ENCODE results near the gene AJUBA. TPM values are rescaled to one million over a fixed set of nuclear protein-coding genes. Genes with fewer than 3 reads are reported as not detected.
"Not testable (repeated sequence)": the region's sequence is repeated elsewhere in the genome, so short reads cannot be mapped to it uniquely, and the experiment has no call there.

AJUBA gene
- total and polyA plus RNA-seq, 2 experiments from 2014 or later = 17.8 to 70.7 TPM

DNA sequence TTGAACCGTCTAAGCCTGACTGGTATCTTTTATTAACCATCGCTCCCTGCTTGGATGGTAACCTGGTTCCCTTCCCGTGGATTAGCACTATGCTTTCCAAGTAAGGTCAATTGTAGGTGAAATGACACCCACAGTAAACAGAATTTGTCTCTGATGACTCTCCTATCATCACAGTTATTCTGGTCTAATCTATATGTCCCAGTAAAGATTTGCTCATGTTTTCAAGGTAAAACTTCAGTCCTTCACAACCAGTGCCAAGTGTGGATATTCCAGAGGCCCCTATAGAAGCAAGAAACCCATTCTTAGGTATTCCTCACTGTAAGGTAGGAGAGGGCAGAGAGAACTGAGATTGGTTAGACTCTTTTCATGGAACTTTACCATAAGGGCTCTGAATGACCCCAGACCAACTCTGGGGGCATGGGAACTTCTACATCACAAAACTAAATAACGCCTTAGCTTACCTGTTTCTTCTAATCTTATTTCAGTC is 15.5 kb downstream of the AJUBA start:
- no peak for DNase-seq
- Histone ChIP-seq H3K4me1 (ENCODE audit: insufficient read depth) (no peaks in the 10 kb centered on the region), H3K36me3 (ENCODE audit: low read depth) (peaks cover 8% of the 10 kb centered on the region), H4K20me1 (ENCODE audit: insufficient read depth) (no peaks in the 10 kb centered on the region), H3F3A (ENCODE audit: insufficient read depth) (peaks cover 11% of the 10 kb centered on the region), H3K27ac (no peak overlapping the region), H3K9me3 (ENCODE audit: low read depth) (no peaks in the 10 kb centered on the region), H3K4me2 (ENCODE audit: unreplicated experiment) (no peak overlapping the region), H3K79me2 (ENCODE audit: insufficient read depth) (no peaks in the 10 kb centered on the region), H3K4me3 (no peak overlapping the region), H2AFZ (no peak overlapping the region), H3K27me3 (replicated peaks; ENCODE audit: insufficient read depth) (no peaks in the 10 kb centered on the region), H3K9ac (no peak overlapping the region), H3K9me2 (ENCODE audit: insufficient read depth) (no peaks in the 10 kb centered on the region)
- in situ Hi-C loops (cut with MboI) = no loop called here
- 55 to 59% methylated on average over 4 of the region's 4 CpGs for WGBS, 2 experiments (ENCODE audit: low coverage in 1 of 2, low lambda C conversion rate in 2 of 2, missing lambda C conversion rate in 2 of 2)
- no peak for TF ChIP-seq EZH2phosphoT487 (IDR thresholded peaks at IDR 0.05; ENCODE audit: insufficient read depth, low read depth)
- TF ChIP-seq EZH2 (IDR thresholded peaks at IDR 0.05; ENCODE audit: insufficient read depth, poor library complexity, severe bottlenecking) = no peak

DNA sequence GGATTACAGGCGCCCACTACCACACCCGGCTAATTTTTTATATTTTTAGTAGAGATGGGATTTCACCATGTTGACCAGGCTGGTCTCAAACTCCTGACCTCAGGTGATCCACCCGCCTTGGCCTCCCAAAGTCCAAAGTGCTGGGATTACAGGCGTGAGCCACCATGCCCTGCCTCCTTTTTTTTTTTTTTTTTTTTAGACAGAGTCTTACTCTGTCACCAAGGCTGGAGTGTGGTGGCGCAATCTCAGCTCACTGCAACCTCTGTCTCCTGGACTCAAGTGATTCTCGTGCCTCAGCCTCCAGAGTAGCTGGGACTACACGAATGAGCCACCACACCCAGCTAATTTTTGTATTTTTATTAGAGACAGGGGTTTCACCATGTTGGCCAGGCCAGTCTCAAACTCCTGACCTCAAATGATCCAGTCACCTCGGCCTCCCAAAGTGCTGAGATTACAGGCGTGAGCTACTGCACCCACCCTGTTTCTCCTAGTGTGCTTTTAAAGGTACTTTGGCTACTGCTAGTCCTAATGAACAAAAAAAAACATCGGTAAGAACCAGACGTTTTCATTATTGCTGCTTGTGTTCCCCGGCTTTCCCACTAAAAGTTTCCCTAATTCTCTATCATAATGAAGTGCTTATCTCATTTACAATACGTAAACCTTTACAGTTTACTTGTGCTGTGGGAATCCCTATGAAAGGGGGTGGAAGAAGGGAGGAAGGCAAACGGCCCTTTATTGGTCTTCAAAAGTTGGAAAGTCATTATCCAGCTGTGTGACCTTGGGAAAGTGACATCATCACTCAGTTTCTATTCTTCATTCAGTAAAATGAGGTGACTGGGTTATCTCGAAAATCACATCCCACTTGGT is 16.2 kb downstream of the AJUBA start:
- H2AFZ ChIP-seq; H3K36me3 ChIP-seq (ENCODE audit: low read depth); H3K9me2 ChIP-seq (ENCODE audit: insufficient read depth); H3K9ac ChIP-seq; H4K20me1 ChIP-seq (ENCODE audit: insufficient read depth); in situ Hi-C loops (cut with MboI); H3K4me2 ChIP-seq (ENCODE audit: unreplicated experiment); H3K27me3 ChIP-seq (replicated peaks; ENCODE audit: insufficient read depth); H3K4me1 ChIP-seq (ENCODE audit: insufficient read depth); DNase-seq; H3K79me2 ChIP-seq (ENCODE audit: insufficient read depth); H3K4me3 ChIP-seq; H3K27ac ChIP-seq; H3K9me3 ChIP-seq (ENCODE audit: low read depth): not testable (repeated sequence)
- H3F3A ChIP-seq (ENCODE audit: insufficient read depth) = peaks cover 14% of the 10 kb centered on the region
- WGBS, 2 experiments (ENCODE audit: low coverage in 1 of 2, low lambda C conversion rate in 2 of 2, missing lambda C conversion rate in 2 of 2) = 63 to 68% methylated on average over 15 of the region's 15 CpGs

DNA sequence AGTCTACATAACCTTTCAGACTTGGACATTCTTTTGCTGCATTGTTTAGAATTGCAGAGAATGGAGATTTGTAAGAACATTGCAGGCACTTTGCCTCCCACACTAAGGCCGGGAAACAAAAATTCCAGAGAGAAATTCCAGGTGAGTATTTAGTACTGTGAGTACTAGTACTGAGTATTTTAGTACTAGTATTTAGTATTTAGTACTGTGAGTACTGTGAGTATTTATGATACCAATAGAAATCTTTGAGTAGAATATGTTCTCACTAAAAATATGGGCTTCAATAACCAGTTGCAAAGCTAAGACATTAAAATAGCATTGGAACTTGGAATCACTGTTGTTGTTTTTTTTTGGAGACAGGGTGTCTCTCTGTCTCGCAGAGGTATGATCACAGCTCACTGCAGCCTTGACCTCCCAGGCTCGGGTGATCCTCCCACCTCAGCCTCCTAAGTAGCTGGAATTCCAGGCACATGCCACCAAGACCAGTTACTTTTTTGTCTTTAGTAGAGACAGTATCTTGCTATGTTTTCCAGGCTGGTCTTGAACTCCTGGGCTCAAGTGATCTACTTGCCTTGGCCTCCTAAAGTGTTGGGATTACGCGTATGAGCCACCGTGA is 20.2 kb downstream of the AJUBA start:
- no peaks in the 10 kb centered on the region for H3K9me2 ChIP-seq (ENCODE audit: insufficient read depth)
- in situ Hi-C loops (cut with MboI) = no loop called here
- TF ChIP-seq EZH2phosphoT487 (IDR thresholded peaks at IDR 0.05; ENCODE audit: insufficient read depth, low read depth) = no peak
- TF ChIP-seq EZH2 (IDR thresholded peaks at IDR 0.05; ENCODE audit: insufficient read depth, poor library complexity, severe bottlenecking) = no peak

DNA sequence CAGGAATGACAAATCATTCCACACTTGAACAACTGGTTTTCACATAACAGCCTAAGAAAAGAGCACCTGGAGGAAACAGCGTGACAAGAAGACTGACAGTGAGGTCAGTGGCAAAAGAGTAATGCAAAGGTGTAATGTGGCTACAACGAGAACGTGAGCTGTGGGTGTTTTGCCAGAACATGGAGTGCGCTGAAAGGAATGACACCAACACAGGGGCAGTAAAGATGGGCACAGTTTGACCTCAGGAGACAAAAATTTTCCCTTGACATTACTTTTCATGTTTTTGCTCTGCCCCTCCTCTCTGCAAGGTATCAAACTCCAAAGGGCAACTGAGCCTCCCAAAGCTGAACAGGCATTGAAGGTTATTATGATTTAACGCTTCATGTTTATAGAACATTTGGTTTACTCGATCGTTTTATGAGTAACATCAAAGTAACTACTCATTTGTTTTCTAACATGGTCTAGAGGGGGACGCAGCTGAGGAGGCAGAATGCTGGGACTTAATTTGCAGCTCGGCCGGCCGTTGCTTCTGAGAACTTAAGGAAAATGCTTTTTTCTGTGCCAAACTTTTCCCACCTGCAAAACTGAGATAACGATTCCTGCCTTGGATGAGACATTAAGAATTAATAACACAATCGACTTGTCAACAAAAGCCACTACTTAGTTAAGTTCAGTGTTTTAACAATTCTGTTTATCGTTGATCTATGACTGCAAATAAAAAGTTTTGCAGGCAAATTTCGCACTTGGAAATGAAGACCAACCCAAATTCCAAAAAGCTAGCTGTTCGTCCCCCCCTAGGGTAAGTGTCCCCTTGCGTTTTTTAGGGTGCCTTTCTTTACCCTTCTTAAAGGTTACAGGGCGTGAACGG is 26.4 kb downstream of the AJUBA start:
- Histone ChIP-seq H3K27ac (peak overlapping the region; percentile 80), H4K20me1 (ENCODE audit: insufficient read depth) (no peaks in the 10 kb centered on the region), H3K9me2 (ENCODE audit: insufficient read depth) (no peaks in the 10 kb centered on the region), H2AFZ (peak overlapping the region; percentile 98), H3K27me3 (replicated peaks; ENCODE audit: insufficient read depth) (no peaks in the 10 kb centered on the region), H3K9me3 (ENCODE audit: low read depth) (no peaks in the 10 kb centered on the region), H3F3A (ENCODE audit: insufficient read depth) (peaks cover 20% of the 10 kb centered on the region; the same call in 1 of the 2 replicates), H3K36me3 (ENCODE audit: low read depth) (no peaks in the 10 kb centered on the region), H3K4me2 (ENCODE audit: unreplicated experiment) (peak overlapping the region; percentile 94), H3K4me1 (ENCODE audit: insufficient read depth) (peaks cover 10% of the 10 kb centered on the region; the same call in 1 of the 2 replicates), H3K9ac (peak overlapping the region; percentile 86), H3K79me2 (ENCODE audit: insufficient read depth) (0 out of 2 replicates have a peak, but pooled peaks cover 8% of the 10 kb centered on the region), H3K4me3 (peak overlapping the region; percentile 90)
- in situ Hi-C loops (cut with MboI) = no loop called here
- peak; percentile 33 for DNase-seq
- TF ChIP-seq EZH2phosphoT487 (IDR thresholded peaks at IDR 0.05; ENCODE audit: insufficient read depth, low read depth) = no peak
- no peak for TF ChIP-seq EZH2 (IDR thresholded peaks at IDR 0.05; ENCODE audit: insufficient read depth, poor library complexity, severe bottlenecking)
- whole genome bisulfite sequencing, 2 experiments (ENCODE audit: low coverage in 1 of 2, low lambda C conversion rate in 2 of 2, missing lambda C conversion rate in 2 of 2) = 24% methylated on average over 19 of the region's 19 CpGs

More for the DNA sequence above, 20.2 kb downstream of the AJUBA start:
- peaks cover 18% of the 10 kb centered on the region for H3F3A ChIP-seq (ENCODE audit: insufficient read depth)
- no peak overlapping the region for H3K4me3 ChIP-seq
- no peaks in the 10 kb centered on the region for H3K4me1 ChIP-seq (ENCODE audit: insufficient read depth)
- H3K27ac ChIP-seq = no peak overlapping the region
- H3K9ac ChIP-seq = no peak overlapping the region
- no peaks in the 10 kb centered on the region for H3K36me3 ChIP-seq (ENCODE audit: low read depth)
- H3K4me2 ChIP-seq (ENCODE audit: unreplicated experiment) = no peak overlapping the region
- DNase-seq = no peak
- H3K9me3 ChIP-seq (ENCODE audit: low read depth) = no peaks in the 10 kb centered on the region
- H2AFZ ChIP-seq = no peak overlapping the region
- H3K27me3 ChIP-seq (replicated peaks; ENCODE audit: insufficient read depth) = no peaks in the 10 kb centered on the region
- H3K79me2 ChIP-seq (ENCODE audit: insufficient read depth) = no peaks in the 10 kb centered on the region
- no peaks in the 10 kb centered on the region for H4K20me1 ChIP-seq (ENCODE audit: insufficient read depth)
- 85 to 86% methylated on average over 6 of the region's 6 CpGs for WGBS, 2 experiments (ENCODE audit: low coverage in 1 of 2, low lambda C conversion rate in 2 of 2, missing lambda C conversion rate in 2 of 2)

Measured in GM23248 (cell line).